Renal cortex interstitium (tissue), 3 donors: ENCODE measurements around the gene KRTAP2-2. TPM values are rescaled to one million over a fixed set of nuclear protein-coding genes. Genes with fewer than 3 reads are reported as not detected.

ENCODE experiments used
- polyA plus RNA-seq, 3 donors: library from polyadenylated mRNA; unstranded; fragments of 120-200 nt; gene quantifications; one replicate each; pipeline ENCODE4 v1.2.1, GENCODE V29; 2013; ENCODE audit not compliant: insufficient read length in 3 of 3

Gene KRTAP2-2
- polyA plus RNA-seq, 3 donors: not detected

Other genes starting within 250 kb of the KRTAP2-2 start
- gene KRT10, start 232.6 kb downstream of the KRTAP2-2 start, polyA plus RNA-seq: 10 to 100 TPM; 47.1 to 49.5 (median 48.5) TPM
- not detected for gene KRT12, start 188.0 kb downstream of the KRTAP2-2 start, polyA plus RNA-seq
- under 1 TPM in 2 of 3 donors, not detected in 1; 0.11 to 0.19 TPM for gene KRT20, start 170.0 kb downstream of the KRTAP2-2 start, polyA plus RNA-seq
- gene KRT23, start 117.6 kb downstream of the KRTAP2-2 start, polyA plus RNA-seq: 1 to 10 TPM in 1 of 3 donors, under 1 TPM in 2; 0.80 to 1.4 (median 0.94) TPM
- not detected for gene KRT39, start 88.3 kb downstream of the KRTAP2-2 start, polyA plus RNA-seq
- not detected for gene KRT40, start 70.9 kb downstream of the KRTAP2-2 start, polyA plus RNA-seq
- gene KRTAP3-3, start 61.1 kb downstream of the KRTAP2-2 start, polyA plus RNA-seq: not detected
- not detected for gene KRTAP3-2, start 55.3 kb downstream of the KRTAP2-2 start, polyA plus RNA-seq
- gene KRTAP3-1, start 46.1 kb downstream of the KRTAP2-2 start, polyA plus RNA-seq: not detected
- gene KRTAP1-5, start 28.0 kb downstream of the KRTAP2-2 start, polyA plus RNA-seq: not detected
- not detected for gene KRTAP1-4, start 25.0 kb downstream of the KRTAP2-2 start, polyA plus RNA-seq
- not detected for gene KRTAP1-3, start 20.4 kb downstream of the KRTAP2-2 start, polyA plus RNA-seq
- not detected for gene KRTAP1-1, start 13.8 kb downstream of the KRTAP2-2 start, polyA plus RNA-seq
- gene KRTAP2-1, start 7.9 kb downstream of the KRTAP2-2 start, polyA plus RNA-seq: not detected
- not detected for gene KRTAP2-3, start 4.9 kb upstream of the KRTAP2-2 start, polyA plus RNA-seq
- not detected for gene KRTAP2-4, start 10.6 kb upstream of the KRTAP2-2 start, polyA plus RNA-seq
- gene KRTAP4-7, start 28.9 kb upstream of the KRTAP2-2 start, polyA plus RNA-seq: not detected
- gene KRTAP4-8, start 42.9 kb upstream of the KRTAP2-2 start, polyA plus RNA-seq: not detected
- not detected for gene KRTAP4-16, start 47.0 kb upstream of the KRTAP2-2 start, polyA plus RNA-seq
- gene KRTAP4-9, start 50.2 kb upstream of the KRTAP2-2 start, polyA plus RNA-seq: not detected
- gene KRTAP4-11, start 63.1 kb upstream of the KRTAP2-2 start, polyA plus RNA-seq: not detected
- not detected for gene KRTAP4-12, start 69.0 kb upstream of the KRTAP2-2 start, polyA plus RNA-seq
- not detected for gene KRTAP4-6, start 85.3 kb upstream of the KRTAP2-2 start, polyA plus RNA-seq
- gene KRTAP4-5, start 94.6 kb upstream of the KRTAP2-2 start, polyA plus RNA-seq: not detected
- not detected for gene KRTAP4-4, start 105.5 kb upstream of the KRTAP2-2 start, polyA plus RNA-seq
- gene KRTAP4-3, start 113.0 kb upstream of the KRTAP2-2 start, polyA plus RNA-seq: not detected
- not detected for gene KRTAP4-2, start 123.0 kb upstream of the KRTAP2-2 start, polyA plus RNA-seq
- not detected for gene KRTAP4-1, start 129.7 kb upstream of the KRTAP2-2 start, polyA plus RNA-seq
- gene KRTAP9-1, start 134.7 kb upstream of the KRTAP2-2 start, polyA plus RNA-seq: not detected
- gene KRTAP9-2, start 171.4 kb upstream of the KRTAP2-2 start, polyA plus RNA-seq: not detected
- not detected for gene KRTAP9-3, start 177.2 kb upstream of the KRTAP2-2 start, polyA plus RNA-seq
- gene KRTAP9-8, start 182.8 kb upstream of the KRTAP2-2 start, polyA plus RNA-seq: not detected
- not detected for gene KRTAP9-4, start 194.5 kb upstream of the KRTAP2-2 start, polyA plus RNA-seq
- gene KRTAP9-9, start 200.2 kb upstream of the KRTAP2-2 start, polyA plus RNA-seq: not detected
- under 1 TPM in 1 of 3 donors, not detected in 2; 0.19 TPM for gene KRTAP9-6, start 210.1 kb upstream of the KRTAP2-2 start, polyA plus RNA-seq
- gene KRTAP9-7, start 220.5 kb upstream of the KRTAP2-2 start, polyA plus RNA-seq: not detected
- not detected for gene KRTAP29-1, start 247.6 kb upstream of the KRTAP2-2 start, polyA plus RNA-seq